GM19455 (cell line): Measurements from ENCODE around the gene SLC35F1.

Experiments used
- ATAC-seq: cut with Tn5 transposase; IDR thresholded peaks from one replicate; pipeline ENCODE4 v1.9.1; 2021; ENCODE audit not compliant: unreplicated experiment

SLC35F1 gene

GRCh38 chr6:118186672-118187567 is 279.9 kb downstream of the SLC35F1 start:
- ATAC-seq: peak; percentile 67

GRCh38 chr6:118187568-118188164 is 280.6 kb downstream of the SLC35F1 start:
- ATAC-seq: peak; percentile 37

- no peak for ATAC-seq
These were observed 281.5 kb downstream of the SLC35F1 start for GRCh38 chr6:118188561-118188960.

- ATAC-seq: no peak
These were observed 290.5 kb downstream of the SLC35F1 start for GRCh38 chr6:118197539-118197938.

- ATAC-seq: no peak
These were observed 291.7 kb downstream of the SLC35F1 start for GRCh38 chr6:118198746-118199145.

GRCh38 chr6:118200160-118200559 is 293.1 kb downstream of the SLC35F1 start:
- ATAC-seq: no peak

GRCh38 chr6:118202517-118202916 is 295.5 kb downstream of the SLC35F1 start:
- no peak for ATAC-seq

- ATAC-seq: no peak
These were observed 296.5 kb downstream of the SLC35F1 start for GRCh38 chr6:118203545-118203944.

GRCh38 chr6:118206221-118206620 is 299.2 kb downstream of the SLC35F1 start:
- ATAC-seq: no peak

GRCh38 chr6:118207947-118208346 is 300.9 kb downstream of the SLC35F1 start:
- no peak for ATAC-seq

GRCh38 chr6:118212451-118213173 is 305.5 kb downstream of the SLC35F1 start:
- ATAC-seq: no peak

GRCh38 chr6:118215269-118215668 is 308.2 kb downstream of the SLC35F1 start:
- ATAC-seq: no peak

GRCh38 chr6:118216751-118217150 is 309.7 kb downstream of the SLC35F1 start:
- no peak for ATAC-seq

GRCh38 chr6:118218156-118218555 is 311.1 kb downstream of the SLC35F1 start:
- ATAC-seq: no peak

- no peak for ATAC-seq
These were observed 313.5 kb downstream of the SLC35F1 start for GRCh38 chr6:118220429-118221128.

GRCh38 chr6:118223316-118223715 is 316.3 kb downstream of the SLC35F1 start:
- ATAC-seq: no peak

GRCh38 chr6:118228886-118229285 is 321.8 kb downstream of the SLC35F1 start:
- no peak for ATAC-seq

- peak; percentile 65 for ATAC-seq
These were observed 333.9 kb downstream of the SLC35F1 start for GRCh38 chr6:118240878-118241528.

GRCh38 chr6:118246406-118246805 is 339.3 kb downstream of the SLC35F1 start:
- no peak for ATAC-seq

GRCh38 chr6:118248171-118248570 is 341.1 kb downstream of the SLC35F1 start:
- ATAC-seq: no peak

GRCh38 chr6:118249680-118250079 is 342.6 kb downstream of the SLC35F1 start:
- no peak for ATAC-seq
